Subcutaneous preadipocyte (primary cell): ENCODE measurements around the gene RABL3. TPM values are rescaled to one million over a fixed set of nuclear protein-coding genes. Genes with fewer than 3 reads are reported as not detected.

Source experiments
- small RNA-seq: library from RNA; depleted of rRNA; stranded (forward); fragments of <200 nt; gene quantifications from one replicate; pipeline ENCODE3, GENCODE V24; 2012
- total RNA-seq: library from RNA; depleted of rRNA; stranded (reverse); fragments of >200 nt; gene quantifications from 2 replicates; pipeline ENCODE4 v1.2.3, GENCODE V29; 2012

Gene RABL3
- total RNA-seq = 12.5 and 14.7 TPM in 2 replicates

GRCh38 chr3:120742198-120742848 lies at the start of gene RABL3, which contains the start of gene GTF2E1:
TSS of gene RABL3 (minus strand) at chr3:120742516. CDS start at chr3:120742507, 9 bp downstream.
TSS of gene GTF2E1 (plus strand) at chr3:120742744. CDS start at chr3:120750553, 7,809 bp downstream.

GRCh38 chr3:120682095-120682681 lies 60.1 kb downstream of the RABL3 start, which contains the start of gene HGD:
TSS of gene HGD (minus strand) at chr3:120682239. CDS start at chr3:120682111, 128 bp downstream.

Small RNA genes lying within 50 kb of the gene (small RNA-seq; reads per million reads assigned to genes)
- gene MTCO1P29 (not detected), gene MTCO2P29 (not detected)

Other genes starting within 250 kb of the RABL3 start
- gene NDUFB4, start 146.2 kb downstream of the RABL3 start, total RNA-seq = 30.9 and 33.1 TPM in 2 replicates
- gene HGD, start 60.3 kb downstream of the RABL3 start, total RNA-seq = 0.20 TPM in 1 of 2 replicates, not detected in the other
- 10.3 and 11.9 TPM in 2 replicates for gene GTF2E1, start 228 bp upstream of the RABL3 start, total RNA-seq
- not detected in 2 replicates for gene STXBP5L, start 165.7 kb upstream of the RABL3 start, total RNA-seq